Measurements from ENCODE around the gene MGA. TPM values are rescaled to one million over a fixed set of nuclear protein-coding genes. Genes with fewer than 3 reads are reported as not detected.
A peak's percentile ranks its signal among the peaks of the same experiment; 100 is the strongest.

The MGA gene
- polyA plus RNA-seq (ENCODE audit: insufficient read length in 10 of 10), result 10 to 100 TPM; 17.4 to 26.6 (median 21.9) TPM
- long read RNA-seq, donor 1, partial matches to known transcripts, result 0 of 1 reads
- long read RNA-seq, donor 1, other reads (novel, unspliced or antisense), result 0 of 1 reads
- long read RNA-seq, donor 2, partial matches to known transcripts, result 0 of 1 reads
- long read RNA-seq, donor 2, other reads (novel, unspliced or antisense), result 0 of 1 reads
- long read RNA-seq, donor 3, result 0 reads
- long read RNA-seq, donor 4, result 0 reads
- long read RNA-seq, donor 5, partial matches to known transcripts, result 0 of 1 reads
- long read RNA-seq, donor 5, other reads (novel, unspliced or antisense), result 0 of 1 reads
- long read RNA-seq, donor 6, result 0 reads
- long read RNA-seq, donor 7, result 0 reads
- long read RNA-seq, donor 8, partial matches to known transcripts, result 0 of 2 reads
- long read RNA-seq, donor 8, other reads (novel, unspliced or antisense), result 0 of 2 reads
- long read RNA-seq, donor 9, result 0 reads

GRCh38 chr15:41660235-41661077 lies at the start of gene MGA:
Gene MGA (plus strand): TSS chr15:41660405.
- DNase-seq, result peak; percentile 96 to 98 (median 96)

GRCh38 chr15:41620536-41621199 lies 39.5 kb upstream of the MGA start:
- no peak for DNase-seq

- DNase-seq, result peak; percentile 82 to 97 (median 92)
Observed at GRCh38 chr15:41621200-41622193, 38.7 kb upstream of the MGA start.

DNA sequence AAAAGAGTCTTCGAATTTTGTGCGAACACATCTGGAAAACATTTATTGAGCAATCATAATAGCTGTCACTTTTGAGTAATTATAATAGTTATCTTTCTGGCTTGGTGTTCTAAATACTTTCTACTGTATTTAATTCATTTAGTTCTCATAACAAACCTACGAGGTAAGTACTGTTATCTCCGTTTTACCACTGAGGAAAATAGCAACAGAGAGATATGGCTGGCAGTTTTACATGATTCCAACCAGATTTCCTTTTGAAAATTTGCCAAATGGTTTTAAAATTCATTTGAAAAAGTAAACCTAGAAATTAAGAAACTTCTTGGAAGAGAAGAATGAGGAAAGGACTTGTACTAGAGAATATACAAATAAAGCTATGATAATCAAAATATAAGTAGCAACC lies 37.3 kb upstream of the MGA start:
- peak in 1 of 3 donors; percentile 4 for DNase-seq

DNA sequence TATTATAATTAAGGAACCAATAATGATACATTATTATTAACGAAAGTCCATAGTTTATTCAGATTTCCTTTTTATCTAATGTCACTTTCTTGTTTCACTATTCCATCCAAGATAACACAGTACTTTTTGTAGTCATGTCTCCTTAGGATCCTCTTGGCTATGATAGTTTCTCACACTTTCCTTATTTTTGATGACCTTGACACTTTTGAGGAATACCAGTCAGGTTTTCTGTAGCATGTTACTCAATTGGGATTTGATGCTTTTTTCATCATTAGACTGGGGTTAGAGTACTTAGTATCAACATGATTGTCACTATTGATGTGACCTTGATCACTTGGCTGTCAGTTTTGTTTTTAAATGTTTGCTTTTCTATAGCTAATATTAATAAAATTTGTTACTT lies 33.0 kb upstream of the MGA start:
- no peak for DNase-seq

- no peak for DNase-seq
Observed at GRCh38 chr15:41629463-41629862, 30.7 kb upstream of the MGA start.

GRCh38 chr15:41629883-41630282 lies 30.3 kb upstream of the MGA start:
- no peak for DNase-seq

DNA sequence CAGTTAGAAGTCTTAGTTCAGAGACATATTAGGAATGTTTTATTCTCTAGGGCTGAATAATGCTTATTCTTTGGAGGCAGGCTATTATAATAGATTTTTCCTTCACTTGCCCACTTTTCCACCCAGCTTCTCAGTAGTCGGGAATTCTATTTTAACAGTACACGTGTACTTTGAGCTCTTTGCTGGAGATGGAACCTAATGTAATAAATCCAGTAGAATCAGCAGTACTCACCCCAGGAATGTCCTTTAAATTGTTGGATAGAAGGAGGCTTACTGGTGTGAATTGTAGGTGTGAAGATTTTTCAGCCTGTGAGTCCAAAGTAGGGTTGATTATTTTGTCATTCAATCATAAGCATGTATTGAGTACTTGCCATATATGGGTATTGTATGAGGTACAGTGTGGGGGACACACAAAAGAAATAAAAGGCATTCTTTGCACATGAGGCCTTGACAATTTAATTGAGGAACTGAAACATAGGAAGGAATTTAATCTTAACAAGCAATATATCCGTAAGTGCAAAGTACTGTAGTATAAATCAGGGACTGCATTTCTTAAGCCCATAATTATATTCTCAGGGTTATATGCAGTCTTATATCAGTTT lies 29.5 kb upstream of the MGA start:
- DNase-seq, result no peak

GRCh38 chr15:41631880-41632470 lies 28.2 kb upstream of the MGA start:
- DNase-seq, result no peak

DNA sequence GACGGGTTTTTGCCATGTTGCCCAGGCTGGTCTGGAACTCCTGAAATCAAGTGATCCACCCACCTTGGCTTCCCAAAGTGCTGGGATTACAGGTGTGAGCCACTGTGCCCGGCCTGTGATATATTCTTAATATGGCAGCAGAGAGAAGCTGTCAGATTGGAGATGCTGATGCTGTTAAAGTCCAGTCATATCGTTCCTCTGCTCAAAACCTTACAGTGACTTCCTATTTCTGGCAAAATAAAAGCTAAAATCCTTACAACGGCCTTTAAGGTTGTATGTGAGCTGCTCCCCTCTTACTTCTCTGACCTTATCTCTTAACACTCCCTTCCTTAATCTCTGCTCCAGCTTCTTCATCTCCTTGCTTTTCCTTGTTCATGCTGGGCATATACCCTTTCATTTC lies 26.6 kb upstream of the MGA start:
- no peak for DNase-seq

- DNase-seq, result no peak
Observed at GRCh38 chr15:41634072-41634626, 26.1 kb upstream of the MGA start.

DNA sequence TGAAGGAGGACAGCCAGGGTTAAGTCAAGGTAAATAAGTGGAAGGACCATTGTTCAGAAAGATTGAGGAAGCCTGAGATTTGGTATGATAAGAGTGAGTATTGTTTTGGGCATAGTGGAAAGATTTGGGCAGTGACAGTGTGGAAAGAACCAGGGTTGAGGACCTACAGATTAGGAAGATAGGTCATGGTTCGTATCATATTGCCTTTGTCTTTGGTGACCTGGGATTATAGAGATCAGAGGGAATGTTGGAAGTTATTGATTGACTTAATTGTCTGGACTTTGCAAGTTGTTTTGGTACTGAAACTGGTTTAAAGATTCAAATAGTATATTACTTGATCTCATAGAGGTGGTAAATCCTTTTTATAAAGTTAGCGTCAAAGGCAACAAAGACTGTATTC lies 23.1 kb upstream of the MGA start:
- DNase-seq, result no peak

GRCh38 chr15:41640985-41641384 lies 19.2 kb upstream of the MGA start:
- no peak for DNase-seq

DNA sequence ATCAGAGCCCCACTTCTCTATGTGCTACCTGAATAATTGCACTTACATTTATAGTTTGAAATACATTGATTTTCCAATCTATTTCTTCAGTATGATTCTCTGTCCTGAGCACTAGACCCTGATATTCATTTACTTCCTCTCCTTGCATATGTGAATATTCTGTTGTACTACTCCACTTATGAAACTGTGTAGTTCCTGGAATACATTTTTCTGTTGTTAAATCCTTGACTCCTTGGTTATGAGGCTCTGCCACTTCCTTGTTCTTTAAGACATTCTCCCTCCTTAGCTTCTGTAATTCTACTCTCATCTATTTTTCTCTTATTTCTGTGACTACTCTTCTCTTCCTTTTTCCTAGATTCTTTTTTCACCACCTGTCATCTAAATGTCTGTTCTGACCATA lies 12.9 kb upstream of the MGA start:
- DNase-seq, result no peak

DNA sequence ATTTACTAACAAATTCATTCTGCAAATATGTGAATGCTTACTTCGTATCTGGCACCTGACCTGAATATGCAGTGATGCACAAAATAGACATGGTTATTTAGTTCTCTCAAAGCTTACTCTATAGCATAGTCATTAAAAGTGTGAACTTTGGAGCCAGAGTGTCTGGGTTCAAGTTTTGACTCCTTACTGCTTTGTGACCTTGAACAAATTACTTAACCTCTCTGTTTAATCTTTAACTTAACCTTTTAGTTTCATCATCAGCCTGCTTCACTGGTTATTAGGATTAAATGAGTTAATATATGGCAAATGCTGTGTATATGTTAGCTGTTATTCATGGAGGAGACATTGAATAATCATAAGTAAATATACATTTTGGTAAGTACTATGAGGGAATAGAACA lies 12.1 kb upstream of the MGA start:
- DNase-seq, result no peak

DNA sequence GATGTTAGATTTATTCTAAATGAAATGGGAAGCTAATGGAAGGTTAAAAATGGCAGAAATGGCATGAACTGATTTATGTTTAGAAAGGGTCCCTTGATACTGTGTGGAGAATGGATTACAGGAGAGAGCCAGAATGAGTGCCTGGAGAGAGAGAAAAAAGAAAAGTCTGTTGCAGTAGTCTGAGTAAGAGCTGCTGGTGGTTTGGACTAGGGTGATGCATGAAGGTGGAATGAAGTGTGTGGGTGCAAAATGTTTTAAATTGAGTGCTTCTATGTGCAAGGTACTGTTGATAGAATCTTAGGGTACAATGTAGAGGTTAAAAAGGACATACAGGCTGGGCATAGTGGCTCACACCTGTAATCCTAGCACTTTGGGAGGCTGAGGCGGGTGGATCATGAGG lies 11.4 kb upstream of the MGA start:
- DNase-seq, result no peak

DNA sequence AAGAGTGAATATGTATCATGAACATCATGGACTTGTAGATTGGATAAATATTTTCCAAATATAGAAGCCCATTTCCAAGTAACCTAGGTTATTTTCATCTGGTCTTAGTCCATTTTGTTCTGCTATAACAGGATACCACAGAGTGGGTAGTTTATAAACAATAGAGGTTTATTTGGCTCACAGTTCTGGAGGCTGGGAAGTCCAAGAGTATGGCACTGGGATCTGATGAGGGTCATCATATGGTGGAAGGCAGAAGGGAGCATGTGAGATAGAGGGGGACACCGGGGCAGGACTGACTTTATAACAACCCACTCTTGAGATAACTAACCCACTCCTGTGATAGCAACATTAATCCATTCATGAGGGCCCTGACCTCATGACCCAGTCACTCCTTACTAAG lies 9.4 kb upstream of the MGA start:
- DNase-seq, result no peak

GRCh38 chr15:41651373-41651772 lies 8.8 kb upstream of the MGA start:
- DNase-seq, result no peak

GRCh38 chr15:41653760-41654159 lies 6.4 kb upstream of the MGA start:
- DNase-seq, result no peak

GRCh38 chr15:41655716-41656115 lies 4.5 kb upstream of the MGA start:
- DNase-seq, result no peak

Measured in muscle of back (tissue), 13 donors.